ENCODE results near the gene NCBP2L.

DNA sequence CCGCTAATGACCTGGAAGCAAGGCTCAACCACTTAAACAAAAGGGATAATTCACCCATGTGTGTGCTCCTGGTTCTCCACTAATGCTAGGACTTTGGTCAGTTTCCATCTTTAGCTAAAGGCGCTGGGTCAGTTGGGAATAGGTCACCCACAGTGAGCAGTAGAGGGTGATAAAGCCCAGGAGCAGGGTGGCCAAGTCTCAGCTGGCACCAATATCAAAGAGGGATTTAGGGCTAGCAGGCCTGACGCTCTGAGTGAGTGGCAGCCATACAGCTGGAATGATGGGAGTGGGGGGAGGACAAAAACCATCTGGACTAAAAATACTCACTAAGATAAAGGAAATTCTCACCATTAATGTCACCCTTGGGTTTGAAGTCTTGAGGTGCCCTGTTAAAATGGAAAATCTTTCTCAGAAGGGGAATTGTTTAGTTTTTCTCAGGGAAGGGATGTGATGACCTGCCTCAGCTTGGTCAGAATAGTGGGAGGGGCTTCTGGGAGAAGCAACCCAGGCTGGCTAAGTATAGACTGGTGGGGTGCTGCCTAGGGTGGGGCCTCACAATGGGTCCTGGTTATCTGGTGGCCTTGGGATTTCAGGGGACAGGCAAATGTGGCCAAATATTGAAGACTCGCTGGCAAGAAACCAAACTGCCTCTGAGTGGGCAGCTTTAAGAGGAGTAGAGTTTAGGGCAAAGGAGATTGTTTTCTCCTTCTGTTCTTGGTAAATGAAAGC, 49.0 kb upstream of the NCBP2L start:
- TF ChIP-seq, protein P1, sequence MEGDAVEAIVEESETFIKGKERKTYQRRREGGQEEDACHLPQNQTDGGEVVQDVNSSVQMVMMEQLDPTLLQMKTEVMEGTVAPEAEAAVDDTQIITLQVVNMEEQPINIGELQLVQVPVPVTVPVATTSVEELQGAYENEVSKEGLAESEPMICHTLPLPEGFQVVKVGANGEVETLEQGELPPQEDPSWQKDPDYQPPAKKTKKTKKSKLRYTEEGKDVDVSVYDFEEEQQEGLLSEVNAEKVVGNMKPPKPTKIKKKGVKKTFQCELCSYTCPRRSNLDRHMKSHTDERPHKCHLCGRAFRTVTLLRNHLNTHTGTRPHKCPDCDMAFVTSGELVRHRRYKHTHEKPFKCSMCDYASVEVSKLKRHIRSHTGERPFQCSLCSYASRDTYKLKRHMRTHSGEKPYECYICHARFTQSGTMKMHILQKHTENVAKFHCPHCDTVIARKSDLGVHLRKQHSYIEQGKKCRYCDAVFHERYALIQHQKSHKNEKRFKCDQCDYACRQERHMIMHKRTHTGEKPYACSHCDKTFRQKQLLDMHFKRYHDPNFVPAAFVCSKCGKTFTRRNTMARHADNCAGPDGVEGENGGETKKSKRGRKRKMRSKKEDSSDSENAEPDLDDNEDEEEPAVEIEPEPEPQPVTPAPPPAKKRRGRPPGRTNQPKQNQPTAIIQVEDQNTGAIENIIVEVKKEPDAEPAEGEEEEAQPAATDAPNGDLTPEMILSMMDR (conservative IDR thresholded peaks at IDR 0.05 in 1 of 2, IDR thresholded peaks at IDR 0.05 in 1 of 2; ENCODE audit: low read depth in 1 of 2, low read length in 2 of 2) = no peak
- TF ChIP-seq EZH2 (IDR thresholded peaks at IDR 0.05; ENCODE audit: low read length, missing control alignments) = no peak
